RWPE2 (cell line): ENCODE measurements around the gene ARID4B.

Experiments used
- ATAC-seq: fragments of 200-7000 bp; cut with Tn5 transposase; 3 replicates; pipeline ENCODE4 v1.9.1; 2021; ENCODE audit warnings: low read depth
- DNase-seq: peaks from one replicate; pipeline ENCODE4 v3.0.0-alpha.2; 2020; ENCODE audit warnings: low spot score
- H3K27ac ChIP-seq: fragments of 450-650 bp; 2 replicates; pipeline ENCODE4 v1.5.1; 2017; ENCODE audit warnings: mild to moderate bottlenecking; ENCODE audit not compliant: poor library complexity, severe bottlenecking
- H3K27me3 ChIP-seq: fragments of 250-450 bp; sonication (Bioruptor Pico); 2 replicates; pipeline ENCODE4 v1.5.1; 2021; ENCODE audit warnings: mild to moderate bottlenecking, moderate library complexity; ENCODE audit not compliant: insufficient read depth, poor library complexity, severe bottlenecking
- H3K36me3 ChIP-seq: fragments of 250-450 bp; sonication (Bioruptor Pico); 2 replicates; pipeline ENCODE4 v1.5.1; 2020; ENCODE audit warnings: low read depth, mild to moderate bottlenecking, moderate library complexity
- H3K4me1 ChIP-seq: fragments of 250-450 bp; sonication (Bioruptor Pico); 2 replicates; pipeline ENCODE4 v1.5.1; 2021; ENCODE audit warnings: mild to moderate bottlenecking, moderate library complexity; ENCODE audit not compliant: insufficient read depth, poor library complexity, severe bottlenecking
- H3K4me3 ChIP-seq: fragments of 250-450 bp; sonication (Bioruptor Pico); 2 replicates; pipeline ENCODE4 v1.5.1; 2021; ENCODE audit warnings: mild to moderate bottlenecking, moderate library complexity; ENCODE audit not compliant: severe bottlenecking
- H3K9me3 ChIP-seq: fragments of 250-450 bp; sonication (Bioruptor Pico); 2 replicates; pipeline ENCODE4 v1.5.1; 2021; ENCODE audit warnings: mild to moderate bottlenecking, moderate library complexity; ENCODE audit not compliant: severe bottlenecking
- TF ChIP-seq, protein P1 (sequence below): fragments of 450-650 bp; IDR thresholded peaks from one replicate; pipeline ENCODE4 v1.5.1; 2017; ENCODE audit warnings: mild to moderate bottlenecking, moderate library complexity; ENCODE audit not compliant: poor library complexity, severe bottlenecking

ARID4B gene

DNA sequence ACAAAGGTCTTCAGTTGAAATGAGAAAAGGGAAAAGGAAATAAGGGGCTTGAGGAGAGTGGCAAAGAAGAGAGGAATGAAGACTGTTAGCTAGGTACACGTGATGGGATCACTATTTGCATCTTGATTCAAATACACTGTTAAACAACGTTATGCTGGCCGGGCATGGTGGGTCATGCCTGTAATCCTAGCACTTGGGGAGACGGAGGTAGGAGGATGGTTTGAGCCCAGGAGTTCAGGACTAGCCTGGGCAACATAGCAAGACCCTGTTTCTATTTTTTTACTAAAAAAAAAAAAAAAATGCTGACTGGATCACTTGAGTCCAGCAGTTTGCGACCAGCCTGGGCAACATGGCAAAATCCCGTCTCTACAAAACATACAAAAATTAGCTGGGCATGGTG lies 169.3 kb downstream of the ARID4B start:
- no peaks in the 10 kb centered on the region for H3K27me3 ChIP-seq
- DNase-seq, result no peak
- H3K4me3 ChIP-seq, result no peak overlapping the region
- TF ChIP-seq, protein P1, sequence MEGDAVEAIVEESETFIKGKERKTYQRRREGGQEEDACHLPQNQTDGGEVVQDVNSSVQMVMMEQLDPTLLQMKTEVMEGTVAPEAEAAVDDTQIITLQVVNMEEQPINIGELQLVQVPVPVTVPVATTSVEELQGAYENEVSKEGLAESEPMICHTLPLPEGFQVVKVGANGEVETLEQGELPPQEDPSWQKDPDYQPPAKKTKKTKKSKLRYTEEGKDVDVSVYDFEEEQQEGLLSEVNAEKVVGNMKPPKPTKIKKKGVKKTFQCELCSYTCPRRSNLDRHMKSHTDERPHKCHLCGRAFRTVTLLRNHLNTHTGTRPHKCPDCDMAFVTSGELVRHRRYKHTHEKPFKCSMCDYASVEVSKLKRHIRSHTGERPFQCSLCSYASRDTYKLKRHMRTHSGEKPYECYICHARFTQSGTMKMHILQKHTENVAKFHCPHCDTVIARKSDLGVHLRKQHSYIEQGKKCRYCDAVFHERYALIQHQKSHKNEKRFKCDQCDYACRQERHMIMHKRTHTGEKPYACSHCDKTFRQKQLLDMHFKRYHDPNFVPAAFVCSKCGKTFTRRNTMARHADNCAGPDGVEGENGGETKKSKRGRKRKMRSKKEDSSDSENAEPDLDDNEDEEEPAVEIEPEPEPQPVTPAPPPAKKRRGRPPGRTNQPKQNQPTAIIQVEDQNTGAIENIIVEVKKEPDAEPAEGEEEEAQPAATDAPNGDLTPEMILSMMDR, result no peak
- no peak for ATAC-seq
- H3K36me3 ChIP-seq, result peaks cover 53% of the 10 kb centered on the region
- H3K4me1 ChIP-seq, result peaks cover 3% of the 10 kb centered on the region
- no peak overlapping the region for H3K27ac ChIP-seq
- H3K9me3 ChIP-seq, result no peaks in the 10 kb centered on the region

DNA sequence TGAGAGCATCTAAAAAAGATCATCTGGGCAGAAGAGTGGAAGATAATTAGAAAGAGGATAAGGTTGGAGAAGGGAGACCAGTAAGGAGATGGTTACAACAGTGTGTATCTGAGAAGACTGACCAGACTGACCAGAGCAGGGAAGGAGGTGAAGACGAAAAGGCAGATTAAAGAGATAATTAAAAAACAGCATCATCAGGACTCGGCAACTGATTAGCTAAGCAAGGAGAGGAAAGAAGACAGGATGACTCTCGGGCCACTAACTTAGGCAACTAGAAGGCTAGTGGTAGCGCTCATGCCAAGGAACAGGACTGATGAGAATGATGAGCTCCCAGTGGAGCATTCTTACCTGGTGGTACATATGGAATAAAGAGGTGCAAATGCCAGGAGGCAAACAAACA lies 170.8 kb downstream of the ARID4B start:
- TF ChIP-seq, protein P1, result no peak
- H3K36me3 ChIP-seq, result peaks cover 64% of the 10 kb centered on the region

DNA sequence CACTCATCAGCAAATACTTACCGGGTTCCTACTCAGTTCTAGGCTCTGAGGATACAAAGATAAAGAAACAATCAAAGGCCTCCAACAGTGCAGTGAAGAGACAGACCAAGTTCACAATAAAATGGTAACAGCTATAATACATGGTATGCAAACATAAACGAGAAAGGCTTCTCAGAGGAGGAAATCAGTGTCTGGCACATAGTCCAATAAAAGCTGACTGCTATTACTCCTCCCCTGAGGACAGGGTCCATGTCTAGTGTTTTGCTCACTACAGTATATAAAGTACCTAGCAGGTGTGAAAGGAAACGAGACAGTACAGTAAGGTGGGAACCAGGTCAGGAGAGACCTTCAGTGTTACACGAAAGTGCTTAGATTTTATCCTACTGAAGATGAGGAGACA lies 171.2 kb downstream of the ARID4B start:
- no peak for DNase-seq
- H3K27ac ChIP-seq, result no peak overlapping the region
- no peaks in the 10 kb centered on the region for H3K27me3 ChIP-seq
- peaks cover 67% of the 10 kb centered on the region for H3K36me3 ChIP-seq
- TF ChIP-seq, protein P1, result no peak
- no peak for ATAC-seq
- H3K4me1 ChIP-seq, result peaks cover 3% of the 10 kb centered on the region
- no peak overlapping the region for H3K4me3 ChIP-seq
- H3K9me3 ChIP-seq, result no peaks in the 10 kb centered on the region

More for the DNA sequence above, 170.8 kb downstream of the ARID4B start:
- Histone ChIP-seq H3K9me3 (no peaks in the 10 kb centered on the region), H3K27ac (no peak overlapping the region), H3K27me3 (no peaks in the 10 kb centered on the region), H3K4me1 (peaks cover 3% of the 10 kb centered on the region), H3K4me3 (no peak overlapping the region)
- DNase-seq (no peak), ATAC-seq (no peak)

DNA sequence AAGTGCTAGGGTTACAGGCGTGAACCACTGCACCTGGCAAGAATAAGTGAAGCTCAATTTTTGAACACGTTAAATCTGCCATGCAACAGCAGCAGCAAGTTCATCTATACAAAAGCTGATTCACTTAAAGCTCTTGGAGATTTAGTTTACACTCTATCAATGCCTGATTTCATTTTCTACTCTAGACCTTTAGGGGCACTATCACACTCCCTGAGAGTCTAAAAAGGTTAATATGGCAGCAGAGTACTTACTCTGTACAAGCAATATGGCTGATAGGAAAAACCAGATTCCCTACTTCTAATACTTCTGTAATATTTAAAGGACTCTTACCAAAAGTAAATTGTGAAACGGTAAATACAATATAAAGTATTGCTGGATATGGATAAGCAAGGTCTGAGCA lies 171.7 kb downstream of the ARID4B start:
- H3K36me3 ChIP-seq, result peaks cover 71% of the 10 kb centered on the region
- H3K9me3 ChIP-seq, result no peaks in the 10 kb centered on the region
- ATAC-seq (no peak), DNase-seq (no peak)
- no peak overlapping the region for H3K4me3 ChIP-seq
- H3K27ac ChIP-seq, result no peak overlapping the region
- H3K27me3 ChIP-seq, result no peaks in the 10 kb centered on the region
- TF ChIP-seq, protein P1, result no peak
- peaks cover 3% of the 10 kb centered on the region for H3K4me1 ChIP-seq

DNA sequence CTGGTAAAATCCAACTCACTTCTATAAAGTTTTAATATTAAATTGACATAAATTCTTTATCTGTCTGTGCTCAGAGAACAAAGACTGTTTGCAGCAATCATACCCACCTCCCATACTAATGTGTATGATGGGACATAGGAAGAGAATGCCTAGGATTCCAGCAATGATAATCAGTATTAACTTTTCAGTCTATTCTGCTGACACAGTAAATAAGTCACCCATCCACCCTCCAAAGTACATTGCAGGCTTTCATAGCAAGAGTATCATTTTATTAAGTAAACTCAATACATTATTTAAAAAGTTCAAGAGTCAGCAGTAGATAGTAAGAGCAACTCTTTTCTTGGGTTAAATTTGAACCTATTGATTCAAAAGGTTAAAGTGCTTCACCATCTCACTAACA lies 175.7 kb downstream of the ARID4B start:
- H3K36me3 ChIP-seq, result peaks cover 71% of the 10 kb centered on the region
- TF ChIP-seq, protein P1, result no peak

More for the DNA sequence above, 175.7 kb downstream of the ARID4B start:
- H3K27ac ChIP-seq, result no peak overlapping the region
- H3K4me1 ChIP-seq, result no peaks in the 10 kb centered on the region
- no peak overlapping the region for H3K4me3 ChIP-seq
- no peak for DNase-seq
- no peak for ATAC-seq
- H3K9me3 ChIP-seq, result no peaks in the 10 kb centered on the region
- no peaks in the 10 kb centered on the region for H3K27me3 ChIP-seq
